Stimulated activated CD4-positive, alpha-beta T cell treated with anti-CD3 and anti-CD28 coated beads, Interleukin-15, amount 100 ng/mL, for 24 hours (primary cell): ENCODE data around the gene STK32C.
"Not testable (repeated sequence)": the region's sequence is repeated elsewhere in the genome, so short reads cannot be mapped to it uniquely, and the experiment has no call there.

Experiments used
- DNase-seq: peaks from one replicate; pipeline ENCODE4 v3.0.0-alpha.2; 2020

STK32C gene

GRCh38 chr10:132316133-132316532 is 8.4 kb upstream of the STK32C start:
- DNase-seq = no peak

- DNase-seq = not testable (repeated sequence)
Measured at GRCh38 chr10:132314881-132315280, 7.1 kb upstream of the STK32C start.

GRCh38 chr10:132314336-132314735 is 6.6 kb upstream of the STK32C start:
- DNase-seq = no peak

DNA sequence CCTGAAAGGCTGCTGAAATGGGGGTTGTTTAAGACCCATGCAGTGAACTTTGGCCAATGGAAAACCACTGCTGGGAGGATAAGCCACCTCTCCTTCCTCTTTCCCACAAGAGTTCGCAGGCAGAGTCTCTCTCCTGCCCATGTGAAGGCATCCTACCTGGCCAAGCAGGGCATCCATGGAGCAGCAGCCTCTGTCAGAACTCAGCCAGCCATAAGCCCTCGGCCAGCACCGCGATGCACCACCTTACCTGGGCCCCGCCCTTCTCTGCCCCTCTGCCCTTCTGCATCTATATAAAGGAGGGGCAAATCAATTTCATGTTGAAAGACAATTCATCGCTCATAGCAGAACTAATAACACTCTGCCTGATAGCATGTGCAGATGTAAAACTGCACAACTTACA is 6.1 kb upstream of the STK32C start:
- no peak for DNase-seq

DNA sequence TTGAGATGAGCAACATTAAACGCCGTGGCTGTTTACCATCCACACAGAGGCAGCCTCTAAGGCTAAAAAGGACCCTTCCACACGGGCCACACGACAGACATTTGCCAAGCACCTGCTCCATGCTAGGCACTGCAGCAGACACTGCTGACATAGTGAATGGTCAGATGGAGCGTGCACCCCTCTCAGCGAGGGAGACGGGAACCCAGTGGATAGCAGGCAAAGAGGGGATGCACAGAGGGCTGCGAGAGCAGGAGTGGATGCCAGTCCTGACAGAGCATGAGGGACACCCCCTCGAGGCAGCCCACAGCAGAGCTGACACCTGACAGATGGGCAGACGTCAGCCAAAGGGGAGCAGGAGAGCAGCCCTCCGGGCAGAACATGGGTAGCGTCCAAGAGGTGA is 5.6 kb upstream of the STK32C start:
- DNase-seq = no peak

GRCh38 chr10:132311338-132311939 is 3.7 kb upstream of the STK32C start:
- DNase-seq = no peak

- DNase-seq = no peak
Measured at GRCh38 chr10:132310701-132311337, 3.1 kb upstream of the STK32C start.

- no peak for DNase-seq
Measured at GRCh38 chr10:132309879-132310591, 2.3 kb upstream of the STK32C start.

DNA sequence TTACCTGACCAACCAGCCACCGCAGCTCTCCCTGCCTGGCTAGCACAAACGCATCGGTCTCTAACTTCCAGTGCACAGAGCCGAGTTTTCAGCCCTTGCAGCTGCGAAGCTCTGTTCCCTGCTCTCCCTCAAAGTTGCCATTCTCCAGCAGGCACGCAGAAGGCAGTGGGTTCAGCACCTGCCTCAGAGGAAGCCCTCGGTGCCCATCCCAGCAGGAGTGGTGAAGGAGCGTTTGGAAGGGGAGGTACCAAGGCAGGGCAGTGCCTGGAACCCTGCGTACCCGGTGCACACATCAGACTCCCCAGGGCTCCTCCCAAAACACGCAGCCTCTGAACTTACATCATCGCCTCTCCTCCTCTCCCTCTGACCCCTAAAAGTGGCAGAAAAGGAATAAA is 1.7 kb upstream of the STK32C start:
- no peak for DNase-seq

DNA sequence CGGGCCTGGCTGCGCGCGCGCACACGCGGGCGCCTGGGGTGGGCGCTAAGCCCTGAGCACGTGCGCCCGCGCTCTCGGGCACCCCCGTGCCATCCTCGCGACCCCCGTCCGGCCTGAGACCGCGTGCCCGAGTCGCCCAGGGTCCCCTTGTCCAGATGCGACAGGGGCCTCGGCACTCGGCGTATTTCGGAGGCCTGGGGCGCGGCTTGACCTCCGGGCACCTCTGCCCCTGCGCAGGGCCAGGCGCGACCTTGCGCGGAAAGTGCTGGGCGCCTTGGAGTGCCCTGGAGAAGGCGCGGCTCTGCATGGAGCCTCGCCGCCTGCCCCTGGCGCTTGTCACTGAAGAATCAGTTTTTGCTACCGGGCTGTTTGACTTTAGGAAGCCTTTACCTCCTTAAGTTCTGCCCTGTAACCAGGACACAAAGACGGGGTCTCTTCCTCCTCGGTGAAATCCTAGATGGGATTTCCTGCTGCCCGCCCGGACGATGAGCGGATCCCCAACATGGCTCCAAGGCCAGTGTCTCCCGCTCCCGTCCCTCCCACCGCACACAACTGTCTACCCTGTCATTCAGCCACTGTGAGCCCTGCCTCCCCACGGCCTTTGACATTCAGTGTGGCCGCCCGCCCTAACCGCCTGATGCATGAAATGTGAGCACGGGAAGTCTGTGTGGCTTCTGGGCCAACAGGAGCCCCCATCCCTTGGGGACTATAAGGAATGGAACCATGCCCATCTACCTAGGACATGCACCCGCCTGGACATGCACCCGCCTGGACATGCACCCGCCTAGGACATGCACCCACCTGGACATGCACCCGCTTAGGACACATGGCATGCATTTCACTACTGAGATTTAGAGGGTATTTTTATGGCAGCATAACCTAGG is 1.1 kb upstream of the STK32C start:
- no peak for DNase-seq

- peak; percentile 52 for DNase-seq
Measured at GRCh38 chr10:132306864-132307751, 642 bp downstream of the STK32C start.

DNA sequence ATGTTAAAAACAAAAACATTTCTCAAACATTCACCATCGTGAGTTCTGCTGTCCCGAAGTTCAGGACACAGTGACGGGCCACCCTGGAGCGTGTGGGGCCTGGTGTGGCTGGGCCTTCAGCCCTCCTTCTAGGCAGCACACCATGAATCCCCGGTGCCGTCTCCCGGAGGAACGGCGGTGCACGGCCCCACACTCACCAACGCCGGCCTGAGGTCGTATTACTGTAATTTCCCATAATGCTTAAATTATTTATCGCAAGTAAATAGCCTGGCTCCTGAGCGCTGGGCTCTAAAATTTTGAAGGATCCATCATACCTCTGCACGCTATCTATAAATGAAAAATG is 1.4 kb downstream of the STK32C start:
- DNase-seq = no peak

DNA sequence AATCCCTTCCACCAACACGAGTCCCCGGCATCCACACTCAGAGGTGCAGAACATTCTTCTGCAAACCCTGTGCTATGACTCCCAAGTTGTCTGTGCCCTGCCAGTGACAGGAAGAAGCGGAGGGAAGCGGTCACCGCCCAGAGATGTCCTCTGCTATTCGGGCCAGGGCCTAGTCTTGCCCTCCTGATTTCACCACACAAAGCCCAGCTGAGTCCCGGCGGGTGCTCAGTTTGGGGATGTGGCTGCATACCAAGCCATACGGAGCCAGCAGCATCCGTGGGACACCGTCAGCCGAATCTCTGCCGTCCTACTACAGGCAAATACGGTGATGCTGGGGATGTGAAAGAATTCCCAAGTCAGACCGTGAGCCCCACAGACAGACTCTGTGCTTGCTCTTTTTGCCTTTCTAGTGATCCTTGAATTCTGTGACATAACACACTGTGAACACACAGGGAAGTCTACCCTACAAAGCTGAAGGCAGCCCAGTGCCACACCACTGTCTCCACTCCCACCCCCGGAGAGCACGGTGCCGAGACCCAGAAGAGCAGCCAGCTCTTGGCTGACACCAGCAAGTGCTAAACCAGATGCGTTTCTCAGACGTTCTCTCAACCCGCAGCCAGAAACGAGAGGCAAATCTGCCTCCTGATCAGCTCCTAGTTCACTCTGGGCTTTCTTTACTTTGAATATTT is 2.0 kb downstream of the STK32C start:
- DNase-seq = no peak

GRCh38 chr10:132304756-132305509 is 2.8 kb downstream of the STK32C start:
- DNase-seq = no peak

GRCh38 chr10:132303361-132304115 is 4.2 kb downstream of the STK32C start:
- DNase-seq = no peak

- DNase-seq = no peak
Measured at GRCh38 chr10:132302421-132303310, 5.1 kb downstream of the STK32C start.

DNA sequence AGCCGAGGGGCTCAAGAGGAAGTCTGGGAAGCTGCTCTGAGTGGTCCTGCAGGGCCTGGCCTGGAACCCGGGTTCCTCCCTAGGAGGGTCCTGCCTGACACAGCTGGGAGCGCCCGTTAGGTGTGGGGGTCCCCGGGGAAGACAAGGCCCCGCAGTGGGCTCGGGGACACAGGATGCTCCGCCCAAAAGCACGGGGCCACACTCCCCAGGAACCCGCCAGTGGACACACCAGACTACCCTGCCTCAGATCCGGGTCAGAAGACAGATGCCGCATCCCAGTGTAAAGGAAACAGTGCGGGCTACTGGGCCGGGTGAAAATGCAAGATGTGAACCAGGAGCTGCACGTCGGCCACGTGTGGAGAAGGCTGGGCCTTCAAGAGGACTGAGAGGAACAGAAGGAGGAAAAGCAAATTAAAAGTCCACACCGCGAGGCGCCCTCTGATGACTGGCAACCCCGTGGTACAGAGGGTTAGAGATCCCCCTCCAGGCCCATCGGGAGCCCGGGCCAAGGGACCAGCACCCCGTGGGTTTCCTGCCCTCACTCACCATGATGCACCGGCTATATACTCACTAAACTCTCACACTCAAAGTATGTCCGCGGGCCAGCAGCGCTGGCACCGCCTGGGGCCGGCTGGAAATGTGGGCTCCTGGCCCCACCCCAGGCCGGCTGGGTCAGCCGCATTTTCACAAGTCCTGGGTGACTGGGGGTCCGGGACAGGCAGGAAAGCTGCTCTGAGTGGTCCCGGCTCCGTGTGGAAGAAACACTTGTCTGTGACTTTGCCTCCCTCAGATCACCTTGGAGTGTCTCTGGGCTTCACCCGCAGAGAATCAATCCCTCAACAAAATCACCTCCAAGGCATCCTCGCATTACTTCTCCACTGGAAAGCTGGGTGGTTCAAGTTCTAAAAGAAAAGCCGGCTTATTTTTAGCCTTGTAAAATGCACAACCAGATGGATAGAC is 6.1 kb downstream of the STK32C start:
- DNase-seq = no peak

DNA sequence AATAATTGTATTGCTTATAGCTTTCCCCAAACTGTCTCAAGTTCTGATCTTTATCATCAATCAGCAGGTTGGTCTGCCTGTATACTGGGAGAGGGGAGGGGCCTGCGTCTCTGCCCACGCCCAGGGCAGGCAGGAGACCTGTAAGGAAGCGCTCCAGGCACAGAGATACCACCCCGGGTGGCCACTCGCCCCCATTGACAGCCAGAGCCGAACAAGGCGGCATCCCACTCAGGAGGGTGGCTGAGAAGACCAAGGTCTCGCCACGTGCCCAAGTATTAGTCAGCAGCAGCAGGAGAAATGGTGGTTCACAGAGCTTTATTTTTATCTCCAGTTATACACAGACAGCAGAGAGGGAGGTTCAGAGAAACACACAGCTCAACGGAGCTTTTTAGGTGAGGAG is 7.2 kb downstream of the STK32C start:
- no peak for DNase-seq
